H7 (cell line): ENCODE data around the gene KCNK18. TPM values are rescaled to one million over a fixed set of nuclear protein-coding genes. Genes with fewer than 3 reads are reported as not detected.
A peak's percentile ranks its signal among the peaks of the same experiment; 100 is the strongest.

ENCODE experiments used
- DNase-seq: peaks from one replicate; pipeline ENCODE4 v3.0.0; 2012
- H3K27me3 ChIP-seq: 2 replicates; pipeline ENCODE4 v1.6.0; 2011; ENCODE audit warnings: mild to moderate bottlenecking, low read length; ENCODE audit not compliant: control insufficient read depth, insufficient read depth
- H3K36me3 ChIP-seq: replicated peaks from 2 replicates; pipeline ENCODE4 v1.5.1; 2011; ENCODE audit warnings: low read length; ENCODE audit not compliant: control insufficient read depth, insufficient read depth
- H3K4me3 ChIP-seq: 2 replicates; pipeline ENCODE4 v1.5.1; 2011; ENCODE audit warnings: low read depth, mild to moderate bottlenecking, control low read depth, low read length, moderate library complexity; ENCODE audit not compliant: insufficient read depth
- total RNA-seq: library from RNA; depleted of rRNA; stranded (reverse); fragments of >200 nt; shearing (Covaris generic); gene quantifications from 2 replicates; pipeline ENCODE4 v1.2.3, GENCODE V29; 2014; rRNA removed

The KCNK18 gene
- not detected in 2 replicates for total RNA-seq

DNA sequence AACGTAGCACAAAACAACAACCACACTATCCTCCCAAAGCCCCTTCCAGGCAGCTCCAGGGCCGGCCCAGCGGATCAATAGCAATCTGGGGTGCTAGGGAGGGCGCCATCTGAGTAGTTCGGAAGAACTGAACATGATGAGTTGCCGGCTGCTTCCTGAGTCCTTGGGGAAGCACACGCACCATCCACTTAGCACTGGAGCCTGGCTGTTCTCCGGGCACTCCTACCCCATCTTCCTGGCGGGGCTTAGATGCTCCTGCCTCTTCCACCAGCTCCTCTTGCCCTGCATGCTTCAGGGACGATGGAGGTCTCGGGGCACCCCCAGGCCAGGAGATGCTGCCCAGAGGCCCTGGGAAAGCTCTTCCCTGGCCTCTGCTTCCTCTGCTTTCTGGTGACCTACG, at the start of gene KCNK18:
KCNK18 (plus strand) TSS at position 301 of the 400 bp plus-strand sequence; CDS start at position 301, 0 bp downstream.
- Histone ChIP-seq H3K36me3 (no peaks in the 10 kb centered on the region), H3K27me3 (peaks cover 3% of the 10 kb centered on the region; the same call in 1 of the 2 replicates), H3K4me3 (no peak within 1 kb of the TSS)
- DNase-seq: no peak

GRCh38 chr10:117148284-117148683, 49.0 kb upstream of the KCNK18 start:
- Histone ChIP-seq H3K4me3 (no peak overlapping the region), H3K27me3 (peaks cover 71% of the 10 kb centered on the region)

DNA sequence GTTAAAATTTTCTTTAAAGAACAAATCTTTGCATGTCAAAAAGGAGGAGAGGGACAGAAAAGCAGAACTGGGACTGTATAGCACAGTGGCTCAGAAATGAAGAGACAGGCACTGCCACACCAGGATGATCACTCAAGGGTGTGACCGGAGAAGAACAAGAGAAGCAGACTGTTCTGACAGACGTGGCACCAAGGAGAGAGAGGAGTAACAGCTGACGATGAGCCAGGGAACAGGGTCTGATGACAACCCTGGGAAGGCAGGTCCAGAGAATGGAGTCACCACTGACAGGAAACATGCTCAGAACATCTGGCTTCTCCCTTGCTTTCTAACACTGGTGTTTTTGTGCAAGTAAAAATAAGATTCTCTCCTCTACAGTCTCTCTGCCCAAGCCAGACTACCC, 44.6 kb upstream of the KCNK18 start:
- no peak for DNase-seq
- Histone ChIP-seq H3K27me3 (peaks cover 82% of the 10 kb centered on the region), H3K36me3 (no peaks in the 10 kb centered on the region), H3K4me3 (no peak overlapping the region)

More at GRCh38 chr10:117148284-117148683, 49.0 kb upstream of the KCNK18 start:
- no peaks in the 10 kb centered on the region for H3K36me3 ChIP-seq
- DNase-seq: no peak

DNA sequence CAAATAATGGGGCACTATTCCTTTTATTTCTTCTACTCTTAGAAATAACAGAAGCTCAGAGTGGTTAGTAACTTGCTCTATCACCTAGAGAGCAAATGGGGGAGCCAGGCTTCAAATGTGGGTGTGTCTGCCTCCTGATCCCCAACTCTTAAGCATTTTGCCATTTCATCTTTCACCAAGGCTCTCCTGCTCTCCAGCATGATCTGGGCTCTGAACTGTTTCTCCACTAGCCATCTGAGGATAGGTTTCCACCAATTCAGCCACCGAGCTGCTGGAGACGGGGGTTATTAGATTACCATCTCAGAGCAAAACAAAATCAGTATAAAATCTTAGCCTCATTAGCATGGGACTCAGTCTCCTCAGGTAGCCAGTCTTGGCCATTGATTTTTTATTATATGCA, 39.0 kb upstream of the KCNK18 start:
- Histone ChIP-seq H3K27me3 (peaks cover 94% of the 10 kb centered on the region), H3K4me3 (no peak overlapping the region), H3K36me3 (no peaks in the 10 kb centered on the region)
- DNase-seq: no peak

DNA sequence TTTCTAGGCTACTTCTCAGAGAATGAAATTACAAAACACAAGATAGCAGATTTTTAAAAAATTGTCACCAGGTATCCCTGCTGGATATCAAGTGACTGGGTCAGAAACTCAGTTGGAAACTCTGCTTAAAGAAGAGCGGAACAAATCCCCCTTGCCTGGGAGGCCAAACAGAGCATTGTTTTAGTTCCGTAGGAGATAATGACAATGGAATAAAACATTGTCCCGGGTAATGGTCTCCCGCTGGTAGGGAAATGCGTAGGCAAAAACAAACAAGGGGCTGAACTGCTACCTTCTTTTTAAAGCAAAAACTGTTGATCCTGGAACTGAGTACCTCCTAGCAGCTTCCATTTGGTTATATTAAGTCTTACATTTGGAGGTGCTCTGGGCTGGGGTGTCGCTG, 37.9 kb upstream of the KCNK18 start:
- Histone ChIP-seq H3K4me3 (no peak overlapping the region), H3K27me3 (peaks cover 95% of the 10 kb centered on the region), H3K36me3 (no peaks in the 10 kb centered on the region)
- peak; percentile 81 for DNase-seq

- Histone ChIP-seq H3K4me3 (no peak overlapping the region), H3K36me3 (no peaks in the 10 kb centered on the region), H3K27me3 (peaks cover 95% of the 10 kb centered on the region)
- DNase-seq: no peak
Observed at GRCh38 chr10:117160567-117160966, 36.7 kb upstream of the KCNK18 start.

- no peak for DNase-seq
- Histone ChIP-seq H3K27me3 (peaks cover 95% of the 10 kb centered on the region), H3K4me3 (no peak overlapping the region), H3K36me3 (no peaks in the 10 kb centered on the region)
Observed at GRCh38 chr10:117161386-117162033, 35.8 kb upstream of the KCNK18 start.

DNA sequence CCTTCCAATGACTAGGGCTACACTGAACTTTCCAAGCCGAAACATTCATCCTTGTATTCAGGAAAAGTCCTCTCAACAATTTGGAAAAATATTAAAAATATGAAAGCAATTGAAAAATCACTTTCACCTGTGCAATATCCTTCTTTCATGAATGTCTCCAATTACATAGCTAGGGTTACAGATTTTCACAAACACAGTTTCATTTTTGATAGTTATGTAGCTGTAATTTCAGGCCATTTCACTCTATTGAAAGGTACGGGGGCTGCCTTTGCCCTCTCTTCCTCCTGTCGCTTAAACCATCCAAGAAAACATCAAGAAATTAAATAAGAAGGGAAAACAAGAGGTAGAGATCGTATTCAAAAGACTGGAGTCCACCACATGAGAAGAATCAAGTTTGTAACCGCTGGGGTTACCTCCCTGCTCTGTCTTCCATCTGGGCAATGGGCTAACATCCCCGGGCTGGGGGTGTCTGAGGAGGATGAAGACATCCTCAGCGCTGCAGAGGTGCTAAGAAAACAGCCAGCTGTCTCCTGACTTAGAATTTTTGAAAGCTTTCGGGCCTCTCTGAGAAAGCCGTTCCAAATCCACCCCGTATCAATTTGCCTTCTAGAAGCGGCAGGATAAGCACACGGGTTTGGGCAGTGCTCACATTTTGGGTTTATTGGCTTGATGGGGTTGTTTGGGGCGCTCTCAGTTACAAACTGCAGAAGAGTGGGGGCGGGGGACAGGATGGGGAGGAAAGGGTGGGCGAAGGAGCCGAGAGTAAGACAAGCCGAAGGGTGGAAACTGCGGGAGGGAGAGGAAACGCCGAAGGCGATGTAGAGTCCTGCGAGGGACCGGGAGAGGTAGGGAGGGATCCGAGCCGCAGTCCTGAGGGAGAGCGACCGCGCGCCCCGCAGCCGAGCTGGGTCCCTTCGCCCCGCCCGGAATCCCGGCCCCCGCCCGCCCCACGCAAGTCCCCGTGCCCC, 34.9 kb upstream of the KCNK18 start:
- Histone ChIP-seq H3K4me3 (peak overlapping the region; percentile 41), H3K36me3 (no peaks in the 10 kb centered on the region), H3K27me3 (peaks cover 95% of the 10 kb centered on the region)
- peak; percentile 35 for DNase-seq

GRCh38 chr10:117163061-117163953, 34.0 kb upstream of the KCNK18 start:
- Histone ChIP-seq H3K36me3 (no peaks in the 10 kb centered on the region), H3K4me3 (peak overlapping the region; percentile 41), H3K27me3 (peaks cover 95% of the 10 kb centered on the region)
- peak; percentile 94 for DNase-seq

DNA sequence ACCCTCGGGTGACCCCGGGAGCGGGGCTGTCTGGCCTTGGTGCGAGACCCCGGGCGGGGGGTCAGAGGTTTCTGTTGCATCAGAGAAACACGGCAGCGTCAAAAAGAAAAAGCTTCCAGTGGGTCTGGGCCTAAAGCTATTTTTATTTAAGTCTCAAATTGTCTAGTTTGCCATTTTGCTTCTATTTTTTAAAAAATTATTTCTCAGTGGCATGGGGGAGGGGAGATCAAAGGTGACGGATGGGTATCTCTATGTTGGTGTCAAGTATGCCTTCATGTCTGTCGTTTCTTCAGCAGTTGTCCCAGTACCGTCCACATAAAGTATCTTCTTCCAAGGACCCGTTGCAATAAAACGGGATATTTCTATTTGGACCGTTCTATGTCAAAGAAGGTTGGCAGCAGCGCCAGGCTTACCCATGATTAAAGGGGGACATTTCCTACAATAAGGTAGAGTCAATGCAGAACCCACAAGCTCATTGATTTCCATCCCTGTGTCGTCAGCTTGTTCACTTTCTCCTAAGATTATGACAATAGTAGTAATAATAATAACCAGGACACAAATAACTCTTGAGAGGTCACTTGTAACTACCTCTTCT, 33.2 kb upstream of the KCNK18 start:
- no peak for DNase-seq
- Histone ChIP-seq H3K4me3 (no peak overlapping the region), H3K36me3 (no peaks in the 10 kb centered on the region), H3K27me3 (peaks cover 95% of the 10 kb centered on the region)

DNA sequence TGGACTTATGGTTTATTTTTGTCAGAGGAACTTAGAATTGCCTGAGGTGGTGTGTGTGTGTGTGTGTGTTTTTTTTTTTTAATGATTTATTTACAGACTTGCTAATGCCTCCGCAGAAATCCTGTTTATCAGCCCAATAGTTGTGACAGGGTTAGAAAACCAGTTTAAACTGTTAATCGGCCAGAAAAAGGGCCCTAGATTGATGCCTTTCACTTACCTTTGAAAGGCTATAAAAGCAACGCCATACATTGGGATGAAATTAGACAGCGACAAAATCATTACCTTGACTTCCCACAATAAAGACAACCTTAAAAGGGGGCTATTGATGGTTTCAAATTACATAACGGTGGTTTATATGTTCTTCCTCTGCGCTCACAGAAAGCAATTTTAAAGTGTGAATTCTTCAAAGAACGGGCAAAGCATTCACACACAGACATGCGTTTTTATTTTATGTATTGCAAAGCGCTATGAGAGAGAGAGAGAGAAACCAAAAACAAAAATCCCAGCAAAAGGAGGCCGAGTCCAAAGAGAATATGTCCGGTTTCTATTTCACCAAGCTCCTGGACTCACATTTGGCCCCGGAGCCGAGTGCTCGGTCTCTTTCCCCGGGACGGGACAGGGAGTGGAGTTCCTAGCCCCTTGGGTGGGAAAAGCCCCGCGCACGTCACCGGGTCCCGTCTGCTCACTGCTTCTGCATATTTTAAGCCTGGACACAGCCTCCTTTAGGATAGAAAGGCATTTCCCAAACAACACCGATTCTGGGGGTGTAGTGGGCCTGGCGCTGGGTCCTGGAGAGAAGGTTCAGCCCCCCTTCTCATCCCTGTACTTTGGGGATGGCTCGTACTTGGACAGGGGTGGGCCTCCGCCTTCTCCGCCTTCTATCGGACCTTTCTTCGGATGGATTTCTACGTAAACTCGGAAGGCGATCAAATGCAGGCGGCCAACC, 32.4 kb upstream of the KCNK18 start:
- no peak overlapping the region for H3K4me3 ChIP-seq
- peaks cover 100% of the 10 kb centered on the region for H3K27me3 ChIP-seq
- DNase-seq: peak; percentile 51
- H3K36me3 ChIP-seq: no peaks in the 10 kb centered on the region

GRCh38 chr10:117165538-117166417, 31.5 kb upstream of the KCNK18 start:
- H3K4me3 ChIP-seq: peak overlapping the region; percentile 16; the same call in 1 of the 2 replicates
- peak; percentile 95 for DNase-seq
- peaks cover 100% of the 10 kb centered on the region for H3K27me3 ChIP-seq
- no peaks in the 10 kb centered on the region for H3K36me3 ChIP-seq
